HG03175 (cell line): ENCODE measurements around the gene TRABD2B.

Experiments used
- ATAC-seq: cut with Tn5 transposase; IDR thresholded peaks from one replicate; pipeline ENCODE4 v1.9.1; 2021; ENCODE audit warnings: mild to moderate bottlenecking, moderate library complexity; ENCODE audit not compliant: unreplicated experiment

Gene TRABD2B

GRCh38 chr1:47810964-47811682 is 186.1 kb downstream of the TRABD2B start:
- no peak for ATAC-seq

- ATAC-seq = no peak
Observed at GRCh38 chr1:47809301-47810084, 187.7 kb downstream of the TRABD2B start.

GRCh38 chr1:47808612-47809011 is 188.6 kb downstream of the TRABD2B start:
- no peak for ATAC-seq

GRCh38 chr1:47805921-47806361 is 191.2 kb downstream of the TRABD2B start:
- ATAC-seq = no peak

GRCh38 chr1:47805018-47805417 is 192.2 kb downstream of the TRABD2B start:
- ATAC-seq = no peak

- ATAC-seq = no peak
Observed at GRCh38 chr1:47803815-47804501, 193.2 kb downstream of the TRABD2B start.

GRCh38 chr1:47797575-47797974 is 199.6 kb downstream of the TRABD2B start:
- ATAC-seq = no peak

- ATAC-seq = no peak
Observed at GRCh38 chr1:47796626-47797025, 200.6 kb downstream of the TRABD2B start.

- no peak for ATAC-seq
Observed at GRCh38 chr1:47795102-47795501, 202.1 kb downstream of the TRABD2B start.

- ATAC-seq = no peak
Observed at GRCh38 chr1:47794530-47794929, 202.7 kb downstream of the TRABD2B start.

GRCh38 chr1:47794081-47794480 is 203.1 kb downstream of the TRABD2B start:
- ATAC-seq = no peak

- no peak for ATAC-seq
Observed at GRCh38 chr1:47793563-47793962, 203.6 kb downstream of the TRABD2B start.

- no peak for ATAC-seq
Observed at GRCh38 chr1:47792779-47793178, 204.4 kb downstream of the TRABD2B start.

GRCh38 chr1:47791879-47792608 is 205.1 kb downstream of the TRABD2B start:
- no peak for ATAC-seq

- ATAC-seq = no peak
Observed at GRCh38 chr1:47788761-47789160, 208.4 kb downstream of the TRABD2B start.

GRCh38 chr1:47787560-47787959 is 209.6 kb downstream of the TRABD2B start:
- ATAC-seq = no peak

GRCh38 chr1:47786316-47786715 is 210.9 kb downstream of the TRABD2B start:
- ATAC-seq = no peak

GRCh38 chr1:47785561-47786271 is 211.5 kb downstream of the TRABD2B start:
- no peak for ATAC-seq

- no peak for ATAC-seq
Observed at GRCh38 chr1:47785118-47785517, 212.1 kb downstream of the TRABD2B start.

- no peak for ATAC-seq
Observed at GRCh38 chr1:47784497-47784822, 212.7 kb downstream of the TRABD2B start.
